HG03469 (cell line): ENCODE data around the gene NOX3.

Experiments used
- ATAC-seq: cut with Tn5 transposase; IDR thresholded peaks from one replicate; pipeline ENCODE4 v1.9.1; 2021; ENCODE audit warnings: mild to moderate bottlenecking, moderate library complexity, moderate number of reproducible peaks; ENCODE audit not compliant: unreplicated experiment

The NOX3 gene

DNA sequence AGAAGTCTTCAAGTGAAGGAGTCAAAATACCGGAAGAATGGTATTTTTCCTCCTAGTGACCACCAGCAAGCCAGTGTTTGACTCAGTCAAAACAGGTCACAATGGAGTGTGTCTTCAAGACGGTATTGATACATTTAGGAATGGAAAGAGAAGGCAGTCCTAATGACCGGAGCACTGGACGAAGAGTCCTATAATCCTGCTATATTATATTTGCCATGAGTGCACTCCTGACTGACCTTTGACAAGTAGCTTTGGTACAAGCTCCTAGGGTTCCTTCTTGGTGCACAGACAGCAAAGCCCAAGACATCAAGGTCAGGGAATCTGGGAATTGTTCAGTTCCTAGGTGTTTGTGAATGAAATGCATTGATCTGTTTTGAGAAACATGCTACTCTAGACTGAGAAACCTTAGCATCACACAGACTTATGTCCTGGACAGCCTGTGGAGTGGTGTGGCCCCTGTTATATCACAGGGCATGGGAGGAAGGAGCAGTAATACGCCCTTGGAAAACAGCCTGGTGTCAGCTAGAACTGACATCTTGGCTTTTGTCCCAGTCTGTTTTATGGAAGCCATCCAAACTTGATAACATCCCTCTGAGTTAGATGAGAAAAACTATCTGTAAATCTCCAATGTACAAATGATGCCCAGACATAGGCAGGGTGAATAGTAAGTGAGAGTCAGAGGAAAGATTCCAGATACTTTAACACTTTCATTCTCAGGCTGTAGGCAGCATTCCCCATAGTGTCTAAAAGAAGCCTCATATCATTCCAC is 18.5 kb downstream of the NOX3 start:
- no peak for ATAC-seq

DNA sequence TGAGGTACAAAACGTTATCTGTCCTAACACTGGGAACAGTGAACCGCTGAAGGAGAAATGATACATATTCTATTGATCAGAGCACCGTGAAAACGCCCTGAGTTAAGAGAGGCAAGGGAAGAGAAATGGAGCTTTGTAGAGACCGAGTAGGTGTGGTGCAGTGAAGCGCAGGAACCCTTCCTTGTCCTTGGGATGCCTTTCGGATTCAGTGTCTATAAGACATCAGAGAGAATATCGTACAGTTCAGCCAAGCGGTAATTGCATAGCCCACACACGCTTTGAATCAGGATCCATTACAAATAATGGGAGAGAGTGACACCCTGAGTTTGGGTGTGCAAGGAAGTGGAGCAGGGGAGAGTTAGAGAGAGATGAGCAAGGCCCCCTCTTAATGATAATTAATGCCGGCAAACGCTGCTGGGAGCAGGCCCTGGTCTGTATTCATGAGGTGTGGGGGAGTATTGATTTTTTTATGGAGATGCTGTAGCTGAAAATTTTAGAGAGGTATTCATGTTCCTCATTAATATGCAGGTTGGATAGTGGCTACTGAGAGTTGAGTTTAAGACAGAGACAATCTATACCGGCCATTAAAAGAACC is 20.7 kb downstream of the NOX3 start:
- ATAC-seq = no peak

DNA sequence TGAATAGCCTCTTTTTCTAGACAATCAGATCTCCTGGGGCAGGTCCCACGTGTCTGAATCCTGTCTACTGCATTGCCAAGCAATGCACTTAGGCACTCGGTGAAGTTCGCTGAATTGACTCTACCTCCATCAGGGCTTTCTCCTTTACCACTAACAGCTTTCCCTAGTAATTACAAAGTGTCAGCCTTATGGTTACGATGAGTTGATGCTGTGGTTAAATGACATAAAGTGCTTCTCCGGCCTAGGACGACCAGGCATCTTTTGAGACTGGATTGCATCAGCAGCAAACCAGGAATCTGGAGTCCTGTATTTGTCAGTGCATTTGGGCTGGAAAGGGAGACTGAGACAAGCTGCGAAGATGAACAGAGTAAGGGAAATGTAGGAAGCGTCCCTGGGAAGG is 21.5 kb downstream of the NOX3 start:
- ATAC-seq = no peak

DNA sequence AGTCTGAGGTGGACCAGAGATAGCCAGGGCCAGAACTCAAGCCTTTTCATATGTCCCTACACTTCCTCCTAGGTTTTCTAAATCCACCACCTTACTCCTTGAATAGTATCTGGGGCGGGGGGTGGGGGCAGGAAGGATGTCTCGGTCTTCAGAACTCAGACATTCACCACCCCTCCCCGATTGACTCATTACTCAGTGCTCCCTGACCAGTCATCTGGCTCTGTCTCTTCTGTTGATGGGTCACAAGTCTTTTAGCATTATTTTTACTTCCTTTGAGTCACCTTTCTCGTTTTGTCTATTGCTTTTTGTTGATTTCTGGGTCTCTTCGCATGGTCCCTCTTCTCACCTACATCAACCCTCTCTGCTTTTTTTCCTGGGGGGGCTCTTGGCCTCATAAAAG is 23.3 kb downstream of the NOX3 start:
- no peak for ATAC-seq

DNA sequence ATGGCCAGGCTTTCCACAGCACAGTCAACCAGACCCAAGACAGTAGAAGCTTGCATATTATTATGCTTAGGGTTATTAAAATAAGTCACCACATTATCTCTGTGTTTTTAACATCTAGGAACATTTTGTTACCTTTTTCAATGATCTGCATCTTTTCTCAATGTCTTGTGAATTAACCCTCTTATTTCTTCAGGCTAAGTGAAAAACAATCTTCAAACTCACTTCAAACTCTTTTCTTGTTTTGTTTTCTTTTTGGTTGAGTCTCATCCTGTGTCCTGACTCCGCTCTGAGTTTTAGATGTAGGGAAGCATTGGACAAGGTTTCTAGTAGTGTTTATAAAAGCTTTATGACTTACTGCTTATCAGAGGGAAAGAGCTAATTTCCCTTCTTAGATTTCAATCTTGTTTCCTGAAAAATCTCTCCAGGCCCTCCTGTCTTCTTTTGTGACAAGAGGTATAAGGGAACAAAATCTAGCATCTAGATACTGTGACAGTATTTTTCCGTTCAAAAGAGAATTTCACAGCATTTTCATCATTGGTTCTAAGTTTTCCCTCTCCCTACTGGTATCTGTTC is 26.2 kb downstream of the NOX3 start:
- no peak for ATAC-seq

DNA sequence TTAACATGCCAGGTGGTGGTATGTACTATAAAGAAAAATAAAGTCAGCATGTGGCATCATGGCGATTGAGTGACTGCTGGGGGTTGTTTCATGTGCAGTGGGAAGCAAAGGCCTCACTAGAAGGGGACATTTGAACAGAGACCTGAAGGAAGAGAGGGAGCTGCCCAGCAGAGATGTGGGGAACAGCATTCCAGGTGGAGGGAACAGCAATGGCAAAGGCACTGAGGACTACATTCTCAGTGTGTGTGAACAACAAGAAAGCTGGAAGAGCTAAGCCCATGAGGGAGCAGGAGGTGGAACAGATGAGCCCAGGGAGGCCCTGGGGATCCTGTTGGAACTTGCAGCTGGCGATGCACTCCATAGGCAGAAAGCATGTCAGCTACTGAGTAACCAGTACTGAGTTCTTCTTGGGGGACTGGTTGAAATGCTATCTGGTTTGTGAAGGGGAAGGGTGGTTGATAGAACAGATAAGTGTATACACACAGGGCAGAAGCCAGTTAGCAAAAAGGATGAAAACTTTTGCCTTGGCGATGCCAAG is 29.2 kb downstream of the NOX3 start:
- ATAC-seq = no peak

DNA sequence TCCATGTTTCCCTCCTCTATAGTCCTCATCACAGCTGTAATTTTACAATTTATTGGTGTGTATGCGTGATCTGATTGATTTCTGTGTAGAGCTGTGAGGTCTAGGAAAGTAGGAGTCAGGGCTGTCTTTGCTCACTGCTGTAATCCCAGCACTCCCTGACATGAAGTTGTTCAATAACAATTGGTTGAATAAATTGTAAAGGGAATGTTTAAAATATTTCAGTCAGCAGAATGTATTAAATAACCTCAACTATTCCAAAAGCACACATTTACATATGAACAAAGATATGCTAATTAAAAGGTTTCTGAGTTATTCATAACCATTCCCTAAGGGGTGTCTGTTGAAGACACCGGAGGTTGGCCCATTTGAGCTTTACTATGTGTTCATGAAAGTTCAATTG is 31.5 kb downstream of the NOX3 start:
- ATAC-seq = no peak

DNA sequence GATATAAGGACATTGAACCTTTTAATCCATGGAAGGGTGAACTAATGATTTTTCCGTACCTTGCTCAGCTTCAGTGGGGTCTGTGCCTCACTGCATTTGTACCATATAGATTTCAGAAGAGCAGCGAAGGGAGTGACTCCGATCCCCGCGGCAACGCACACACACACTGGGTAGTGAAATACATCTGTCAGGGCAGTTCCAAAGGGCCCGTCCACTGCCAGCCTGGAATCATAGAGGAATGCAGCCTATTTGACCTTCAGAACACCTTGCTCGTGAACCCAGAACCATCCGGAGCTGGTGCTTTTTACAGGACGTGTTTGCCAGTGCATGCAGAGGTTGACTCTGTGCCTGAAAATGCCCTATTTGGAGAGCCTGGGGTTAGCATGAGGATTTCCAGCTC is 33.0 kb downstream of the NOX3 start:
- no peak for ATAC-seq

DNA sequence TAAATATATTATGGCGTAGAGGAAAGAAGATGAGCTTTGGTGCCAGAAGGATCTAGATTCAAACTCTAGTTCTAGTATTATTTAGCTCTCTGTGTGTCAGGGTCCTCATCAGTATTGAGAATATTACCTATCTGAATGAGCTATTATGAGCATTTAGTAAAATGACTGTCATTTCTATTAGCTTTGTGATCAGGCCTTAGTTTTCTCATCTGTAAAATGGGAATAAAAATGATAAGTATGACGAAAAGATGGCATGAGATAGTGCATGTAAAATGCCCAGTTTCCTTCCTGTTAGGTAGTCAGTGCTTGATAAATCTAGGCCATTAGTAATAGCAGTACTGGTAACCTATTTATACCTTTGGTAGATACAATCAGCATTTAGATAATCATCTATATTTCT is 35.1 kb downstream of the NOX3 start:
- no peak for ATAC-seq

DNA sequence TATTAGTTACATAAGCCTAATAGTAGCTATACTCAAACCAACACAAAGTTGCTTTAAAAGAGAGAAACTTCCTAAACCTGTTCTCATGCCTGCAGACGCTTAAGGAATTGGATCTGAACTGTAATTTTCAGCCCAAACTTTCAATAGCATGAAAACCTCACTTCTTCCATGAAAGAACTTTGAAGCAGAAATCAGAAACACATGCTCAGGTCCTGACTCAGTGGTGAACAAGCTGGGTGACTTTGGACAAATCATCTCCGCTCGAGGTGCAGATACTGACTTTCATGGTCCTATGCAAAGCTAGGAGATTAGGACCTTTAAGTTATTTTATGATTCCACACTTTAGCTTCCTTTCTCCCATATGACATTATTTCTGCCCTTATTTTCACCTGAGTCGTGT is 36.5 kb downstream of the NOX3 start:
- no peak for ATAC-seq

DNA sequence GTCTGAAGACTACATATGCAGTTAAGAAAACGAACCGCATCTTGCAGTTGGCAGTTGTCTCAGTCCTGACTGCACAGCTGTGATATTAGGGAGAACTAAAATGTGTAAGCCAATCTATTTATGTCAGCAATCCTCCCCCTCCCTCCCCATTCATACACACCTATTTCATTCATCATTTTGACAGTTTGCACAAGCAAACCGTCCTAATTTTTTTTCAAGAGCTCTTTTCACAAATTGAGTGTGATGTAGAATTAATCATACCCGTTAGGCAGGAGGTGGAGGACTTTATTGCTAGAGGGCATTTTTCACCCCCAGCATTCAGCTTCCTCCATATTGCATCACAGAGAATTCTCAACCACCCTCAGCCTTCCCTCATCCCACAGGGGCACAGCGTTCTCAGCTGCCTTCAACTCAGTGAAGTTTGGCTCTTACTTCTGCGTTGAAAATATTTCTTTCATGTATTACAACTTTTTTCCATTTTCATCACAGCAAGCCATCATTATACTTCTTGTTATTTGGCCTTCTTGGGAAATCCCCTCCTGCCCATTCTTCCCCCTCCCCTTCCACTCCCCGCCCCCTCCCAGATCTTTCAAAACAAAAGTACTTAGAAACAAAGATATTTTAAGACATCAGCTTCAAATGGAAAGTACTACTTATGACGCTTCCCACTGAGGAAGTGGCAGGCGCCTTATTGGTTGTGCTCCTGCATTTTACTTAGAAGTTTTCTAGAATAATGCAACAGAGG is 37.5 kb downstream of the NOX3 start:
- no peak for ATAC-seq

DNA sequence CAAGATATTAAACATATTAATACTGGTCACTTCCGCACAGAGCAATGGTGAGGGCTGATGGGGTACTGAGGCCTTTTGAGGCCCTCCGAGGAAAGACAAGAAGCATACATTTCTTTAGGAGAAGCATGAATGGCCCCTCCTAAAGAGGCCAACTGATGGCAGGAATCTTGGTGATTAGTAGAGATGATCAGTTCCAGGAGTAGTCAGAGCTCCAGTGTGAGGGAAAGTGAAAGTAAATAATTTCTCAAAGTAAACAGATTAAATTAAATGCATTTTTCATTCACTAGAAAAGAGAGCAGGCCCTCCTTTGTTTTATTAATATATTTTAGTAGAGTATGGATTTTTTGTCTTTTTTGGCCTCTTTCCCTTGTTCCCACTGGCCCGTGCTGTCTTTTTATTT is 38.2 kb downstream of the NOX3 start:
- ATAC-seq = no peak

DNA sequence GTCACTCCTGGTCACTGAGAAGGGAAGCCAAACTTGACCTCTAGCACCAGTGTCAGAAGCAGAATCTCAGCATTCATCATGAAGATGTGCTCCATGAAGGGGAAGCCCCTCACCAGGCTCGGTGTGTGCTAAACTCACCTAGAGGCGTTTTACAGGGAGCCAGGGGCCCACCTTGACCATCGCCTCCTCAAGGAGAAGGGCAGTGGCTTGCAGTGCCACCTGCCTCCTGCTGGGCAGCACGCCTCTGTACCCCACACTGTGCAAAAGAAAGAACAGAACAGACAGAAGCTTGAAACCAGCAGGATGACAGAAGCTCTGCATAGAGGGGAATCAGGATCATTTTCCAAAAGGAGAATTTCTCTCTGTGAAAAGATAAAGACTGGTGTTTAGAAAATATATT is 39.7 kb downstream of the NOX3 start:
- ATAC-seq = no peak

DNA sequence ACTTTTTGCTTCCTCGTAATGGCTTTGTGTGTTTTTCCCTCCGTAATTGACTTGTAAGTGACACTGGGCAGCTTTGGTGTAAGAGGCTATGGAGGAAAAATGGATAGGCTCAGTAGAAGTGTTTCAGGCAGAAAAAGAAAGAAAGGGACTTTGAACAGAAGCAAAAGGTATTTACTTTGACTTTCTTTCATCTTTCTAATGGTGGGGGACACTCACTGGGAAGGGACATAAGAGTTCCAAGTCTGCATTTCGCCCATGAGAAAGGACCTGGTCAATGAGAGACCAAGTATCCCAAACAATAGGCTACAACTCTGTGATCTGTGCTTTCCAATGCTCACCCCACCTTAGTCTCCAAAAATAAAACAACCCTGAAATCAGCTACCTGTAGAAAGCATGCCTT is 41.6 kb downstream of the NOX3 start:
- no peak for ATAC-seq

DNA sequence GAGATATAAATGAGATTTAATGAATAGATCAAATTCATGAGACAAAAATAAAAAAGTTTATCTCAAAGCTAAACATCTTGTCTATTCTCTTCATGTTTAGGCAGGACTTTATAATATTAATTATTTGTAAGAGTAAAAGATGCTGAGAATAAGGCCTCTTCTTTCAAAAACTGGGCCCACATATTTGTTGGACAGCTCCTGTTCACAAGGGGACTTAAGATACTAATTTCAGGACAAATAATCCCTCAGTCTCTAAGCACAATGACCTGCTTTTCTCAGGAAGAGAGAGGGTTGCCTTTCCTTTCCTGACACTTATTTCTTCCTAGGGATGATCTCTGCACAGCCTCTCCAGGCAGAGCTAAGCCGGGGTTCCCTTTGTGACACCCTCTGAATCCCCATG is 43.3 kb downstream of the NOX3 start:
- no peak for ATAC-seq

DNA sequence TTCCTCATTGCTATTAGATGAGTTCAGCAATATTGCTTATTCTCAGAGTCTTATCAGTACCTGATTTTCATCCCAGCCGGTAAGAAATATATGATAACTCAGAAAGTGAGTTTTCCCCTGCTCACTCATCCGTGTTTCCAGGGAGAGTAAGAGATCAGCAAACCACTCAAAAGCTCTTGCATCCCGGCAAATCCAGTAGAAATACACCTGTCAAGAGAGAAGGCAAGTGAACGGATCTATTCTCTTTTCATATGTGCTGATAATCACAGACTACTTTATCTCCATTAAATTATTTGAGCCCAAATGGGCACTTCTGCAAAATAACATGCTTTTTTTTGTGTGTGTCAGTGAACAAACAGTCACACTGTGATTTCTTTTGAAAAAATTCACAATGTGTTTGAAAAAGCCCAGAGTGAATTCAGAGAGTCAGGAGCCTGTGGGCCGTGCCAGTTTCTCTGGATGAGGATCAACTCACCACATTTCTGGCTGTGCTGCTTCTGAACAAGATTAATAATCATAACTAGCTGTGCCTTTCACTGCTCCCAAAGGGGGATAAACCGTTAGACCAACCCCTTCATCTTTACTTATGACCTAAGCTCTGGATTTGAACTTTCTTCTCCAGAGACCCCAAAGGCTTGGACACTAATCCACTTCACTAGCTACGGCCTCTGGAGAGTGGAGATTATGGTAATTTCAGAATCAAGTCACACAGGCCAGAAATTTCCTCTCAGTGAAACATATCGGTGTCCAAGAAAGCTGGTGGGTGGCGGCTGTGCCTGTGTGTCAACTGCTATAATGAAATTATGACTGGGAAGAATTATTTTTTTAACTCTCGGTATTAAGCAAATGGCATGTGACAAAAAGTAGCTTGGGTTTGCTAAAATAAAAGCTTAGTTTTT is 44.2 kb downstream of the NOX3 start:
- ATAC-seq = no peak

DNA sequence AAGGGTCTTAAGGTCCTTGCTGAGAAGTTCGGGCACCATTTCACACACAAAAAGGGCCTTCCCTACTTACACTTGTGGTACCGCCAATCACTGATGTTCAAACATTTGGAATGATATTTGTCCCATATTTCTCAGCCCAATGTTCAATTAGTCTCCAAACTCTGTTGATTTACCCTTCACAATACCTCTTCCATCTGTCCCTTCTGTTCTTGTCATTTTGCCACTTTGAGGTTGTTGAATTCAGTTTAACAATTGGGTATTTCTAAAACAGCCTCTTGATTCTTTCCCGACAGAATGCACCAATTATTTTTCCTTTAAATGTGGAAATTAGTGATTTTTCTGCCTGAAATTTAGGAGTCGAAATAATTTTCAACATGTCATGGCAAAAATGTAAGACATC is 46.2 kb downstream of the NOX3 start:
- no peak for ATAC-seq

DNA sequence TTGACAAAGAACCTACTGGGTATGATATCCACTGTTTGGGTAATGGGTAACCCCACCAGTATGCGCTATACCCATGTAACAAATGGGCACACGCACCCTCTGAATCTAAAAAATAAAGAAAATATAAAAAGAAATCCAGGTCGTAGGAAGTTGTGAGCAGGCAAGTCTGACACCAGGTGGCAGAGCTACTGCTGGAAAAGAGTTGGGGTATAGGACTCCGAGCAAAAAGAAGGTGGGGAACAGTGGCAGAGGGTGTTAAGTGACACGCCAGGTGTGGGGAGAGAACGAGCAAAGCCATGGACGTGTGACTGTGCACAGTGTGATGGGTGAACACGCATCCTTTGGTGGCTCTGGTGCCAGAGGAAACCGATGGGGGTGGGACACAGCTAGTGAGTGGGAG is 46.7 kb downstream of the NOX3 start:
- ATAC-seq = no peak

DNA sequence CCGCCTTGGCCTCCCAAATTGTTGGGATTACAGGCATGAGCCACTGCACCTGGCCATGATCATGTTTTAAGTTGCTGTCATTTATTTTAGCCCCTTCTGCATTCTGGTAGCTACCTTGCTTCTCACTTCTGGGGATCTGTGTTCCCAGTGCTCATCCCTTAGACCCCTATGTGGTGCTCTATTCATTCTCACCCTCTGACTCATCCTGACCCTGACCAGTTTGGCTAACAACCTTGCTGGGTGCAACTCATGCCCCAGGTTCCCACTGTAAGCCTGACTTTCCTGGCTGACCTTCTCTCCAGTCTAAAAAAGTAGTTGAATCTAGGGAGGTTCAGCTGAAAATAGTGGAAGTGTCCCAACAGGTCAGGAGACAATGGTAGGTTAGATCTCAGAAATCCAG is 47.4 kb downstream of the NOX3 start:
- ATAC-seq = no peak

DNA sequence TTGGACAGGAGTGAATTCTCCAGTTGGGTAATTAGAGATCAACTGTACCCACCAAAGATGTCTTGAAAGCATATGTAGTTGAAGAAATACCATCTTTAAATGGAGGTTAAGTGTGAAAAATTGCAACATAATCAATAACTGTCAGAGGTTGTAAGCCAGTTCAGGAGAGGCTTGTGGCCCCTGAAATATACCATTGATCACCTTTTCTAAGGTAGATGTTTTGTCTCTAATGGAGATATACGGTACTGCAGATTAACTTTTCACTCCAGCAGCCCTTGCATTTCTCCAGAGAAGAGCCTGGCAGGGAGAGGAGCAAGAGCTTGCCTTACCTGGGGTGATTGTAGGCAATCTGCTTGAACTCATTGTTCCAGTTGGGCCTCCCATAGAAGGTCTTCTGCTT is 48.8 kb downstream of the NOX3 start:
- no peak for ATAC-seq

DNA sequence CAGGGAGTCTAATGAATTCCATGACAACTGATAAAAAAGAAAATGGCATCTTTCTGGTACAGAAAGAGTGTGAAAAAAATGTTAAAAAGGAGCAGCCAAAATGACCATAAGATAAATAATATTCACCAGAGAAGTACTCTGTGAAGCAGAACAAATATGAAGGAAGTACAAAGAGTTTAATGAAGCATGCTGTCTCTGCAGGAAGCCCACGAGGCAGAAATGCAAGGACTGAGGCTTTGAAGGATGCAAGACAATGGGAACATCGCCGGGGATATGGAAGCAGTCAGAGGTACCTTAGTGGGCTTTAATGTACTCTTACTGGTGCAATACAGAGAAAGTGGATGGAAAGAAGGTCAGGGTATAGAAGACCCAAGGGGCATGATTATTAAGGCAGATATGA is 50.7 kb downstream of the NOX3 start:
- no peak for ATAC-seq
